NCI-H2196 (cell line): Measurements from ENCODE around the gene ANKRD40.
"Not testable (repeated sequence)": the region's sequence is repeated elsewhere in the genome, so short reads cannot be mapped to it uniquely, and the experiment has no call there.

Source experiments
- DNase-seq: peaks from one replicate; lab custom pipeline; 2025; ENCODE audit not compliant: unreplicated experiment; lab: John Stamatoyannopoulos, UW

Gene ANKRD40

GRCh38 chr17:50686494-50687199 is 21.1 kb downstream of the ANKRD40 start:
- no peak for DNase-seq

GRCh38 chr17:50685691-50686493 is 21.8 kb downstream of the ANKRD40 start:
- no peak for DNase-seq

- DNase-seq = no peak
These were observed 22.4 kb downstream of the ANKRD40 start for GRCh38 chr17:50685334-50685665.

GRCh38 chr17:50684612-50685333 is 22.9 kb downstream of the ANKRD40 start:
- peak; percentile 56 for DNase-seq

- DNase-seq = no peak
These were observed 23.5 kb downstream of the ANKRD40 start for GRCh38 chr17:50684288-50684611.

GRCh38 chr17:50683434-50684287 is 24.1 kb downstream of the ANKRD40 start:
- no peak for DNase-seq

GRCh38 chr17:50682938-50683337 is 24.8 kb downstream of the ANKRD40 start:
- DNase-seq = no peak

- no peak for DNase-seq
These were observed 25.3 kb downstream of the ANKRD40 start for GRCh38 chr17:50682441-50682840.

- DNase-seq = peak; percentile 14
These were observed 26.2 kb downstream of the ANKRD40 start for GRCh38 chr17:50681263-50682200.

GRCh38 chr17:50680543-50681262 is 27.0 kb downstream of the ANKRD40 start:
- DNase-seq = not testable (repeated sequence)

- no peak for DNase-seq
These were observed 27.6 kb downstream of the ANKRD40 start for GRCh38 chr17:50680126-50680525.

- no peak for DNase-seq
These were observed 28.6 kb downstream of the ANKRD40 start for GRCh38 chr17:50679008-50679544.

- DNase-seq = no peak
These were observed 29.8 kb downstream of the ANKRD40 start for GRCh38 chr17:50677851-50678375.

- no peak for DNase-seq
These were observed 31.4 kb downstream of the ANKRD40 start for GRCh38 chr17:50676065-50676975.

- DNase-seq = no peak
These were observed 32.1 kb downstream of the ANKRD40 start for GRCh38 chr17:50675627-50676026.

- DNase-seq = no peak
These were observed 32.5 kb downstream of the ANKRD40 start for GRCh38 chr17:50675190-50675589.

- no peak for DNase-seq
These were observed 34.7 kb downstream of the ANKRD40 start for GRCh38 chr17:50672831-50673551.
